Peyer's patch (tissue), 4 donors: ENCODE data around the gene ZMIZ2. TPM values are rescaled to one million over a fixed set of nuclear protein-coding genes. Genes with fewer than 3 reads are reported as not detected.

Experiments used
- DNase-seq, 3 donors: peaks; one replicate each; pipeline ENCODE4 v3.0.0-alpha.2; 2017 to 2019
- H3K27ac ChIP-seq, 4 donors: fragments of 200-600 bp; sonication (generic); one replicate each; pipeline ENCODE4 v1.5.1; 2016 to 2019
- H3K27me3 ChIP-seq, 2 donors: fragments of 200-600 bp; sonication (generic); one replicate each; pipeline ENCODE4 v1.5.1; 2019
- H3K36me3 ChIP-seq, 3 donors: fragments of 200-600 bp; sonication (generic); one replicate each; pipeline ENCODE4 v1.5.1; 2016 to 2019
- H3K4me1 ChIP-seq, 4 donors: fragments of 200-600 bp; sonication (generic); one replicate each; pipeline ENCODE4 v1.5.1; 2016 to 2019
- H3K4me3 ChIP-seq, 4 donors: fragments of 200-600 bp; sonication (generic); 1 replicate in 3 of 4; 2 replicates in 1 of 4; pipeline ENCODE4 v1.5.1; 2016 to 2019; ENCODE audit warnings: mild to moderate bottlenecking in 1 of 4
- H3K9me3 ChIP-seq, 4 donors: fragments of 200-600 bp; sonication (generic); one replicate each; pipeline ENCODE4 v1.5.1; 2016 to 2019; ENCODE audit warnings: mild to moderate bottlenecking in 1 of 4
- CTCF ChIP-seq, 6 experiments: fragments of 450-650 bp in 4 of 6; fragments of 200-600 bp in 2 of 6; sonication (generic) in 1 of 6; IDR thresholded peaks; one replicate each; pipeline ENCODE4 v1.5.1; 2017 to 2019; ENCODE audit warnings: antibody characterized with exemption in 6 of 6, mild to moderate bottlenecking in 3 of 6, moderate library complexity in 1 of 6
- POLR2A ChIP-seq, 2 donors: fragments of 450-650 bp; IDR thresholded peaks; one replicate each; pipeline ENCODE4 v1.5.1; 2017; ENCODE audit warnings: antibody characterized with exemption in 2 of 2, mild to moderate bottlenecking in 2 of 2, moderate library complexity in 2 of 2
- total RNA-seq, 4 donors: library from RNA; depleted of rRNA; stranded (reverse); fragments of >200 nt; gene quantifications; one replicate each; pipeline ENCODE4 v1.1.0, GENCODE V29; 2016

The ZMIZ2 gene
- total RNA-seq, 4 donors from 2014 or later: 34.9 to 150 (median 93.3) TPM

DNA sequence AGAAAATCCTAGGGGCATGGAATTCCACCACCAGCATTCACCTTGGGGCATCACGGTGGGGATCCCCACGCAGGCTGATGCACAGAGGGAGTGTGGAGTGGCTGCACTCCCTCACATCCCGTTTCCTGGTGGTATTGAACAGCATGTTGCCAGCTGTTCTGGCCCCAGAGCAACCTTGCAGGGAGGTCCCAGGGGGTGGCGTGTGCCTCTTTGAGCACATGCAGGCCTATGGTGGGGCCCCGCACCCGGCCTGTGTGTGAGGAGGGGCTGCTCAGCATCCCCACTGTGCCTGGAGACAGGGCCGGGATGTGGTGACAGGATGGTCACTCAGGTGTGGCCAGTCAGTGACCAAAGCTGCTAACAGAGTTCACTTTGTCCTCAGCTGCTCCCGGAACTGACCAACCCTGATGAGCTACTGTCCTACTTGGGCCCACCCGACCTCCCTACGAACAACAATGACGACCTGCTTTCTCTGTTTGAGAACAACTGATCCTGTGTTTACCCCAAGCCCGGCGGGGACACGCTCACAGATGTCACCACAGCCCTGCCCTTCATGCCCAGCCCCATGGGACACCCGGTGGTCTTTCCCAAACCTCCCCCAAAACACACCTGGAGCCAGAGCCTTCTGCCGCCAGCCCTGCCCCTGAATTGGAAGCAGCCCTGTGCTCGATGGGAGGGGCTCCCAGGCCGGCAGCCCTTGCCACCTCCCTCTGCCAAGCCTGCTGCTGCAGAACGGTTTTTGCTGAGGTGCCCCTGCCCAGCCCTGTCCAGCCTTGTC is 18.7 kb downstream of the ZMIZ2 start:
- no peaks in the 10 kb centered on the region for H3K9me3 ChIP-seq
- H3K36me3 ChIP-seq: peaks cover 0 to 55% (median 0%) of the 10 kb centered on the region in 3 donors
- H3K4me3 ChIP-seq: no peak overlapping the region
- DNase-seq: peak in 1 of 3 donors; percentile 47
- H3K4me1 ChIP-seq: peaks cover 0 to 35% (median 15%) of the 10 kb centered on the region in 4 donors
- peak overlapping the region; percentile 11 to 67 (median 34) for H3K27ac ChIP-seq
- no peaks in the 10 kb centered on the region for H3K27me3 ChIP-seq
- TF ChIP-seq POLR2A (IDR thresholded peaks at IDR 0.05): no peak
- no peak for TF ChIP-seq CTCF (IDR thresholded peaks at IDR 0.05)

DNA sequence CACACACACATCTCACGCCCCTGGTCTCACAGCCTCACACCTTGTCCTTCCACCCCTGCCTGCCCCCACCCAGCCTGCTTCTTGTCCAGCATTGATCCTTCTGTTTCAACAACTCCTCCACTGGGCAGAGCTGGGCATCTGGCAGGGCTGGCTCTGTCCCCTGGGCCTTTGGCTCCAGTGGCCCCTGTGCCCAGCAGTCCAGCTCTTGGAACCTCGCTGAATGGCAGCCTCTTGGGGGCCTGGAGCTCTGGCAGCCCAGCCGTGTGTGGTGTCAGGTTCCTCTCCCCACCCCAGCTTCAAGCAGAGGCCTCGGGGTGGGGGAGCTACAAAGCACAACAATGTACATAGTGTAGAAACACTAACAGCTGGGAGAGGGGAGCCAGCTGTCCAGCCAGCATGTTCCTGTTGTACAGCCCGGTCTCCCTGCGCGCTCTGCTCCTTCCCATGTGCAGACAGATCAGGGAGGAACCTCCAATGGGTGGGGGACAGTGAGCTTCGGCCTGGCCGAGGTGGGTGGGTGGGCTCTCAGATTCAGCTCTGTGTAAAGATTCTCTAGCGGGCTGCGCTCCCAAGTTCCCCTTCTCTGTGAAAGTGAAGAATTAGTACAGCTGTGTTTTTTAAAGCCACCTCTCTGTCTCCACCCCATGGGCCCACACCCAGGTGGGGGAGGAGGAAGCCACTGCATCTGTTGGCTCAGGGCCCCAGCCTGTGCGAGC is 19.4 kb downstream of the ZMIZ2 start:
- Histone ChIP-seq H3K4me1 (peaks cover 0 to 29% (median 15%) of the 10 kb centered on the region in 4 donors), H3K4me3 (peak overlapping the region in 1 of 4 donors; percentile 9), H3K36me3 (peaks cover 0 to 48% (median 0%) of the 10 kb centered on the region in 3 donors), H3K27ac (peak overlapping the region; percentile 11 to 67 (median 34)), H3K27me3 (no peaks in the 10 kb centered on the region), H3K9me3 (no peaks in the 10 kb centered on the region)
- DNase-seq: peak; percentile 47 to 83 (median 69)
- TF ChIP-seq POLR2A (IDR thresholded peaks at IDR 0.05) (no peak), CTCF (IDR thresholded peaks at IDR 0.05) (no peak)

- Histone ChIP-seq H3K27ac (peak overlapping the region; percentile 11 to 67 (median 34)), H3K9me3 (no peaks in the 10 kb centered on the region), H3K4me1 (peaks cover 0 to 29% (median 15%) of the 10 kb centered on the region in 4 donors), H3K36me3 (peaks cover 0 to 40% (median 0%) of the 10 kb centered on the region in 3 donors), H3K27me3 (no peaks in the 10 kb centered on the region), H3K4me3 (peak overlapping the region in 1 of 4 donors; percentile 9)
- DNase-seq: no peak
- TF ChIP-seq POLR2A (IDR thresholded peaks at IDR 0.05): no peak
- TF ChIP-seq CTCF (IDR thresholded peaks at IDR 0.05): no peak
These were observed 20.2 kb downstream of the ZMIZ2 start for GRCh38 chr7:44768628-44769371.

DNA sequence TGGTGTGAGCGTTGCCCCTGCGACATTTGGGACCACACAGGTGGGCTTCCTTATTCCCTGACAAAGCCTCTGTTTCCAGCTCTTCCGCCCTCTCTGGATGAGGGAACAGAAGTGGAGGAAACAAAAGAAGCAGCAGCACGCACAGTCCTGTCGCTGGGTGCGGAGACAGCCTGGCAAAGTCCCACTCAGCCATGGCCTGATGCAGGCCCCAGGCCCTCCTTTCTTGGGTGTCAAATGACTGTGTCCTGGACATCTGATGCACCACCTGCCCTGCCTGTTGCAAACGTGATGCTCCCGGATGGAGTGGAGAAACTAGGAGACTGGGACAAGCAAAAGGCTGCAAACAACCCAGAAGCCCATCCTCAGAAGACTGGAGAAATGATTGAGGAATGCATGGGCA is 20.7 kb downstream of the ZMIZ2 start:
- peaks cover 0 to 35% (median 0%) of the 10 kb centered on the region in 3 donors for H3K36me3 ChIP-seq
- no peak overlapping the region for H3K4me3 ChIP-seq
- H3K27ac ChIP-seq: peak overlapping the region; percentile 11 to 51 (median 14)
- no peaks in the 10 kb centered on the region for H3K9me3 ChIP-seq
- no peak for DNase-seq
- H3K27me3 ChIP-seq: no peaks in the 10 kb centered on the region
- peaks cover 0 to 29% (median 15%) of the 10 kb centered on the region in 4 donors for H3K4me1 ChIP-seq
- TF ChIP-seq CTCF (IDR thresholded peaks at IDR 0.05) (no peak), POLR2A (IDR thresholded peaks at IDR 0.05) (no peak)

GRCh38 chr7:44769776-44770294 is 21.2 kb downstream of the ZMIZ2 start:
- Histone ChIP-seq H3K9me3 (no peaks in the 10 kb centered on the region), H3K27me3 (no peaks in the 10 kb centered on the region), H3K36me3 (peaks cover 0 to 30% (median 0%) of the 10 kb centered on the region in 3 donors), H3K27ac (peak overlapping the region in 3 of 4 donors; percentile 9 to 11 (median 11)), H3K4me3 (no peak overlapping the region), H3K4me1 (peaks cover 0 to 29% (median 15%) of the 10 kb centered on the region in 4 donors)
- DNase-seq: peak in 1 of 3 donors; percentile 40
- TF ChIP-seq CTCF (IDR thresholded peaks at IDR 0.05) (no peak), POLR2A (IDR thresholded peaks at IDR 0.05) (no peak)
